Neuron (in vitro differentiated cells): Measurements from ENCODE around the gene P3R3URF.
"Not testable (repeated sequence)": the region's sequence is repeated elsewhere in the genome, so short reads cannot be mapped to it uniquely, and the experiment has no call there.

Source experiments
- H2AFZ ChIP-seq: one replicate; pipeline ENCODE4 v1.6.1; 2013; ENCODE audit warnings: low read depth, mild to moderate bottlenecking, inconsistent platforms, low read length, moderate library complexity
- H3K27me3 ChIP-seq: one replicate; pipeline ENCODE4 v1.6.1; 2013; ENCODE audit warnings: low read length; ENCODE audit not compliant: insufficient read depth
- H3K36me3 ChIP-seq: one replicate; pipeline ENCODE4 v1.6.1; 2013; ENCODE audit warnings: low read length; ENCODE audit not compliant: insufficient read depth
- H3K4me1 ChIP-seq: one replicate; pipeline ENCODE4 v1.6.1; 2013; ENCODE audit warnings: low read length; ENCODE audit not compliant: insufficient read depth
- H3K4me3 ChIP-seq: 2 replicates; pipeline ENCODE4 v1.5.1; 2013; ENCODE audit warnings: mild to moderate bottlenecking, low read length, moderate library complexity
- H3K9me3 ChIP-seq: one replicate; pipeline ENCODE4 v1.6.1; 2013; ENCODE audit warnings: low read length

The P3R3URF gene

DNA sequence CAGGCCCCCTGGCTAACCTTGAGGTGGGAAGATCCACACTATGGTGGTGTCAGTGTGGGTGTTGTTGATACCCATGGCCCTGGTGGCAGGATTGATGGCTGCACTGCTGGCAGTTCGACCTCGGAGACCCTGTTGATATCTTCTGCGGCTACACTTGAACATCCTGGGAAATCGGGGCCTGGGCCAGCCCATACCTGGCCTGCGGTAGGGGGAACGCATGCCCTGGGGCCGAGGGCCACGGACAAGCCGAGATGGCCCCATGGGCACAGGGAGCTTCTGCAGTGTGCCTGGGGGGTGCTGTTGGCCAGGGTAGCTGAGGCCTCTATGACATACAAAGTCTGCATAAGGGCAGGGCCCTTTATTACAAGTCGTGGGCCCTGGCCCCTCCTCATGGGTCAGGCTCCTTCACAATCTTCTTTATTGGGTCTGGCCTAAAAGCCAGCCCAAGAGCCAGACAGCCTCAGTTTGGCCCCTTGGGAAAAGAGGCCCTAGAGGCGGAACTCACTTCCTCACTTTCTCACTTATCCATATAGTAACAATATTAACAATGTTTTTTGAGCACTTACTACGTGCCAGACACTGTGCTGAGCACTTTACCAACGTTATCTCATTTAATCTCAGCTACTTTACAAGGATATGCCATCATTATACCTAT lies at the start of gene P3R3URF:
P3R3URF (minus strand) TSS at position 278 of the 655 bp plus-strand sequence; CDS start at position 261, 17 bp downstream.
- Histone ChIP-seq H3K9me3 (no peaks in the 10 kb centered on the region), H3K36me3 (no peaks in the 10 kb centered on the region), H3K27me3 (no peaks in the 10 kb centered on the region), H3K4me3 (no peak within 1 kb of the TSS), H3K4me1 (peaks cover 19% of the 10 kb centered on the region), H2AFZ (no peak within 1 kb of the TSS)

GRCh38 chr1:46224966-46225365 lies 48.7 kb upstream of the P3R3URF start:
- Histone ChIP-seq H3K27me3 (no peaks in the 10 kb centered on the region), H3K9me3 (no peaks in the 10 kb centered on the region), H3K4me1 (peaks cover 29% of the 10 kb centered on the region), H2AFZ (no peak overlapping the region), H3K4me3 (no peak overlapping the region), H3K36me3 (no peaks in the 10 kb centered on the region)

- no peaks in the 10 kb centered on the region for H3K27me3 ChIP-seq
- H3K4me3 ChIP-seq: no peak overlapping the region
- peaks cover 31% of the 10 kb centered on the region for H3K4me1 ChIP-seq
- no peaks in the 10 kb centered on the region for H3K9me3 ChIP-seq
- no peaks in the 10 kb centered on the region for H3K36me3 ChIP-seq
- no peak overlapping the region for H2AFZ ChIP-seq
Measured at GRCh38 chr1:46223472-46223943, 47.2 kb upstream of the P3R3URF start.

GRCh38 chr1:46223055-46223454 lies 46.8 kb upstream of the P3R3URF start:
- not testable (repeated sequence) for H3K27me3 ChIP-seq, H2AFZ ChIP-seq, H3K4me3 ChIP-seq, H3K9me3 ChIP-seq, H3K36me3 ChIP-seq
- H3K4me1 ChIP-seq: peaks cover 33% of the 10 kb centered on the region

- peak overlapping the region; percentile 39 for H2AFZ ChIP-seq
- H3K9me3 ChIP-seq: no peaks in the 10 kb centered on the region
- peaks cover 33% of the 10 kb centered on the region for H3K4me1 ChIP-seq
- H3K27me3 ChIP-seq: no peaks in the 10 kb centered on the region
- H3K36me3 ChIP-seq: no peaks in the 10 kb centered on the region
- H3K4me3 ChIP-seq: peak overlapping the region; percentile 8
Measured at GRCh38 chr1:46221749-46222148, 45.5 kb upstream of the P3R3URF start.

DNA sequence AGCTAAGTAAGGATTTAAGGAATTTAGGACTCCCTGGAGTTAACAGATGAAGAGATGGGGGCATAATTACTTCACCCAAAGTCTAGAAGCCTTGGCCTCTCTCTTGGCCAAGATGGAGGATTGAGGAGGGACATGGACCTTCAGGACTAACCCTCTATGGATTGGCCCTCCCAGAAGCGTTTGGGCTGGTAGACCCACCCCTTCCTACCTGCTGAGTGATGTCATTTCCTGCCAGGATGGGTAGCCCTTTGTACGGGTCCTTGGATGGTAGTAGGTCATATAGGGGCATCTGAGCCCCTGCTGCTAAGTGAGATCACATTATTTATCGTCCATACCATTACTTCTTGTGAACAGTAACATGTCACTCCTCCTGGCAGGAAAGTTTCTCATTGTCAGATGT lies 44.5 kb upstream of the P3R3URF start:
- Histone ChIP-seq H3K4me1 (peaks cover 33% of the 10 kb centered on the region), H3K9me3 (no peaks in the 10 kb centered on the region), H3K4me3 (no peak overlapping the region), H3K27me3 (no peaks in the 10 kb centered on the region), H3K36me3 (no peaks in the 10 kb centered on the region), H2AFZ (no peak overlapping the region)

DNA sequence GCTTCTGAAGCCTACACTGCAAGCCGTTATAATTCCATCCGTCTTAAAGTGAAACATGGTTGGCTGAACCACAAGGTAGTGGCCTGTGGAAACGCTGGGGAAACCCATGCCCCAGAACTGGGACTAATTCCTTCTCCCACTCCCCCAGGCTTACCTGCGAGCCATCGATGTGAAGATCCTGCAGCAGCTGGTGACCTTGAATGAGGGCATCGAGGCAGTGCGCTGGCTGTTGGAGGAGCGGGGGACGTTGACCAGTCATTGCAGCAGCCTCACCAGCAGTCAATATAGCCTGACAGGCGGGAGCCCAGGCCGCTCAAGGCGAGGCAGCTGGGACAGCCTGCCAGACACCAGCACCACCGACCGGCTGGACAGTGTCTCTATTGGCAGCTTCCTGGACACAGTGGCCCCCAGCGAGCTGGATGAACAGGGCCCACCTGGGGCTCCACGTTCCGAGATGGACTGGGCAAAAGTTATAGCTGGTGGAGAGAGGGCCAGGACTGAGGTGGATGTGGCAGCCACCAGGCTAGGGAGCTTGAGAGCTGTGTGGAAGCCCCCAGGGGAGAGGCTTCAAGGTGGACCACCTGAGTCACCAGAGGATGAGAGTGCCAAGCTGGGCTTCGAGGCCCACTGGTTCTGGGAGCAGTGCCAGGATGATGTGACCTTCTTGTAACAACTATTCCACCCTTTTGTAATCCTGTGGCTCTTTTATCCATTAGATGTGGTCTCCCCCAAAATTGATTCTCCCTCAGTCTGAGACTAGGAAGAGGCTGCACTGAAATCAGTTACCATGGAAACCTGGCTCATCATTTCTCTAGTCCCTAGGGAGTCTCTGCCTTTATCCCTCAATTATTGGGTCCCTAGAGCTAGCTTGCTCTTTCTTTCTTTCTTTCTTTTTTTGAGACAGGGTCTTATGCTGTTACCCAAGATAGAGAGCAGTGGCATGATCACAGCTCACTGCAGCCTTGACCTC lies 43.5 kb upstream of the P3R3URF start:
- Histone ChIP-seq H2AFZ (no peak overlapping the region), H3K36me3 (no peaks in the 10 kb centered on the region), H3K4me1 (peaks cover 33% of the 10 kb centered on the region), H3K9me3 (no peaks in the 10 kb centered on the region), H3K27me3 (no peaks in the 10 kb centered on the region), H3K4me3 (no peak overlapping the region)

DNA sequence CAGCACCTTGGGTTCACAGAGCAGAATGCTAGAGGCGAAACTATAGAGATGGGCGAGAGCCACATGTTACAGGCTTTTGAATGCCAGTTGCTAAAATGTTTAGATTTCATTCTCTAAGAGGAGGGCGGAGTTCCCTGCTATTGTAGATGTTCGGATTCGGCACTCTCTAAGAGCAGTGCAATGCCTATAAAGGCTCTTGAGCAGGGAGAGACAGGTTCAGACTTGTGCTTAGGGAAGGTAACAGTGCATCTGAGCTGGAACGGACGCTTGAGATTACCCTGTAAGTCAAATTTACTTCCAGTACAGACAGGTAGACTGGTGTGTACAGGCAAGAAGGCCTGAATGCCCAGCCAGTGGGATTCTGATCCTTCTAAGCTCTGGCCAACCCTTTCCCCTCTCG lies 42.2 kb upstream of the P3R3URF start:
- no peaks in the 10 kb centered on the region for H3K36me3 ChIP-seq

DNA sequence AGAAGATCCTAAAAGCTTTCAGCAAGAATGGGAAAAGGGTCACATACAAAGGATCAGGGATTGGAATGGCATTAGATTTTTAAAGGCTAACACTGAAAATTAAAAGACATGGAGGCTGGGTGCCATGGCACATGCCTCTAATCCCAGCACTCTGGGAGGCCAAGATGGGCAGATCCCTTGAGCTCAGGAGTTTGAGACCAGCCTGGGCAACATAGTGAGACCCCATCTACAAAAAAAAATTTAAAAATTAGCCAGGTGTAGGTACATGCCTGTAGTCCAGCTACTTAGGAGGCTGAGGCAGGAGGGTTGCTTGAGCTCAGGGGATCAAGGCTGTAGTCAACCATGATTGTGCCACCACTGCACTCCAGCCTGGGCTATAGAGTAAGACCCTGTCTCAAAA lies 39.2 kb upstream of the P3R3URF start:
- Histone ChIP-seq H3K4me3 (no peak overlapping the region), H3K27me3 (no peaks in the 10 kb centered on the region), H2AFZ (no peak overlapping the region), H3K9me3 (no peaks in the 10 kb centered on the region), H3K36me3 (no peaks in the 10 kb centered on the region), H3K4me1 (peaks cover 4% of the 10 kb centered on the region)

More for the DNA sequence above, 42.2 kb upstream of the P3R3URF start:
- Histone ChIP-seq H3K4me3 (no peak overlapping the region), H2AFZ (no peak overlapping the region), H3K27me3 (no peaks in the 10 kb centered on the region), H3K4me1 (peaks cover 24% of the 10 kb centered on the region), H3K9me3 (no peaks in the 10 kb centered on the region)

DNA sequence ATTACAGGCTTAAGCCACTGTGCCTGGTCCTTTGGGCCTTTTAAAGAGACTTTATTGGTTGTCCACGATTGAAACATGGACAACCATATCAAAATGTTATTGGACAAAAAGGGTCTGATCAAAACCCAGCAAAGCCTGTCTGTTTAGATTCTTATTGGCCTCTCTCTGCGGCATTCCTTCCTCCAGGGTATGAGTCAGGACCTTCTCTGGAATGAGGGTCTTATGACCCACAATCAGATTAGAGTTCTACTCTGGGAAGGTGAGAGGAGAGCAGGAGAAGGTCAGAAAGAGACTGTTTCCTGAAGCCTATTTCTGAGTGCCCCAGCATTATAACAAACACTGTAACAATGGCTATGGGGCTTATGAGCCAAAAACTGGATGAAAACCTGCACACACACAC lies 34.8 kb upstream of the P3R3URF start:
- no peaks in the 10 kb centered on the region for H3K9me3 ChIP-seq
- H3K27me3 ChIP-seq: no peaks in the 10 kb centered on the region
- no peak overlapping the region for H2AFZ ChIP-seq
- no peak overlapping the region for H3K4me3 ChIP-seq
- H3K36me3 ChIP-seq: no peaks in the 10 kb centered on the region
- no peaks in the 10 kb centered on the region for H3K4me1 ChIP-seq

DNA sequence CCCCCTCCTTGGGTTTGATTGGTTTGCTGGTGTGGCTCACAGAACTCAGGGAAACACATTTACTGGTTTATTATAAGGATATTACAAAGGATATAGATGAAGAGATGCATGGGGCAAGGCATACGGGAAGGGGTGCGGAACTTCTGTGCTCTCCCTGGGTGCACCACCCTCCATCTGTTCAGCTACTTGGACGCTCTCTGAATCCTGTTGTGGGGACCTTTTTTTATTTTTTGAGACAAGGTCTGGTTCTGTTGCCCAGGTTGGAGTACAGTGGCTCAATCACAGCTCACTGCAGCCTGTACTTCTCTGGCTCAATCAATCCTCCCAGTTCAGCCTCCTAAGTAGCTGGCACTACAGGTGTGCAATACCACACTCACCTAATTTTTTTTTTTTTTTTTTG lies 34.3 kb upstream of the P3R3URF start:
- Histone ChIP-seq H3K4me1 (peaks cover 3% of the 10 kb centered on the region), H3K36me3 (no peaks in the 10 kb centered on the region), H2AFZ (no peak overlapping the region), H3K9me3 (no peaks in the 10 kb centered on the region), H3K27me3 (no peaks in the 10 kb centered on the region), H3K4me3 (no peak overlapping the region)

GRCh38 chr1:46206399-46206798 lies 30.1 kb upstream of the P3R3URF start:
- peaks cover 13% of the 10 kb centered on the region for H3K4me1 ChIP-seq
- no peaks in the 10 kb centered on the region for H3K27me3 ChIP-seq
- no peak overlapping the region for H3K4me3 ChIP-seq
- H2AFZ ChIP-seq: no peak overlapping the region
- H3K9me3 ChIP-seq: no peaks in the 10 kb centered on the region
- no peaks in the 10 kb centered on the region for H3K36me3 ChIP-seq

DNA sequence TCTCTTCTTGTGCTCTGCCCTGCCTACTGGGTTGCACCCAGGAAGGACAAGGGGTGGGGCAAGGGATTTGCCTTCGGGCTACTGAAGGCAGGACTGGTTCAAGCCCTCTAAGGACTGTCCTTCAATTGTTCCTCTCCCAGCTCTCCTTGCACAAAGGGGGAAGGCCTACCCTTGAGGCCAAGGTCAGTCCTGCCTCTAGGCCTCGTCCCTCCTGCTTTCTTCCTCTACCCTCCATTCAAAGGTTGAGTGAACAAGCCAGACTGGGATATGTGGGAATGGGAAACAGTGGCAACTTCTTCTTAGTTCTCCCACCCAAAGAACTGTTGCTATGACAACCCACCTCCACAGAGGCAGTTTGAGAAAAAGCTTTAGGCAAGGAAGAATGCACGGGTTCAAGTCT lies 29.5 kb upstream of the P3R3URF start:
- H2AFZ ChIP-seq: no peak overlapping the region
- no peaks in the 10 kb centered on the region for H3K36me3 ChIP-seq
- peaks cover 13% of the 10 kb centered on the region for H3K4me1 ChIP-seq
- H3K4me3 ChIP-seq: no peak overlapping the region
- H3K9me3 ChIP-seq: no peaks in the 10 kb centered on the region
- H3K27me3 ChIP-seq: no peaks in the 10 kb centered on the region
